C1 segment of cervical spinal cord (tissue), 14 donors: ENCODE results near the gene SEMA3F.
A peak's percentile ranks its signal among the peaks of the same experiment; 100 is the strongest.

ENCODE experiments used
- DNase-seq, 14 donors: peaks; one replicate each; lab custom pipeline; 2025; lab: John Stamatoyannopoulos, UW

The SEMA3F gene

DNA sequence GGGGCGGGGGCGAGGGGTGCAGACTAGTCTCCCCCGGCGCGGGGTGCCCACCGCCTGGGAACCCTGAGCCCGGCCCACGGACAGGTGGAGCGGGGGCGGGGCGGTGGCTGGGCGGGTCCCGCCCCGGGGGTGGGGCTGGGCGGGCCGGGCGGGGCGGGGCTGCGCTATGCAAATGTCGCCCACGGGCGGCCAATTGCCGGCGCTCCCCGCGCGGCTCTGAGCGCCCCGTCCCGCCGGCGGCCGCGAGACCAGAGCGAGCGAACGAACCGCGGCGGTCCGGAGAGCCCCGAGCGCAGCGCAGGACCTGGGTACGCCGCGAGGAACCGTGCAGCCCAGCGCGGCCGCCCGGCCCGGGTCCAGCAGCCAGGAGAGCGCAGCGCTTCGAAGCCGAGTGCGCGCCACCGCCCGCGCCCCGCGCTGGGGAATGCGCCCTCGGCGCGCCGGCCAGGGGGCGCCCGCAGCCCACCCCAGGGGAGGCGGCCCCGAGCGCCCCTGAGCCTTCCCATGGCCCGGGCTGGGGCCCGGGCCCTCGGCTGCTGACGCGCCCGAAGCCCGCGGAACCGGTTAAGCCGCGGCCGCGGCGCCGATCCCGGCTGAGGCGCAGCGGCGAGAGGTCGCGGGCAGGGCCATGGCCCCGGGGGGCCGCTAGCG lies at the start of gene SEMA3F:
Gene SEMA3F, plus strand, starts transcription at position 485 of the 651 bp plus-strand sequence. CDS start 4,299 bp downstream, outside the sequence.
- DNase-seq, result peak in 2 of 14 donors; percentile 17 to 56

DNA sequence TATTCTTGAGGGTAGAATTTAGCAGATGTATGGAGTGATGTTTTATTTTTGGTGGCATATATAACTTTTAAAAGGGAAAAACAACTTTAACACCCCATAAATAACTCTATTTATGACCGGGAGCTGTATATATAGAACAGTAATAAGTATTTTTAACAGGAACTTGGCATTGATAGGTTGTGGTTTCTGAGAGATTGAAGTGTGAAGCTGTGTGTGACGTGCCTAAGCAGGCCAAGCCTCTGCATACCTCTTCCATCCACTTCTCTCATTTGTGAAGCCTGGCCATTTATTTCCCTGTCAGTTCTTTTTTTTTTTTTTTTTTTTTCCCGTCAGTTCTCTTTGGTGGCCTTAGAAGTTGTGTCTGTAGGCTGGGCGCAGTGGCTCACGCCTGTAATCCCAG lies 43.4 kb upstream of the SEMA3F start:
- DNase-seq, result no peak

DNA sequence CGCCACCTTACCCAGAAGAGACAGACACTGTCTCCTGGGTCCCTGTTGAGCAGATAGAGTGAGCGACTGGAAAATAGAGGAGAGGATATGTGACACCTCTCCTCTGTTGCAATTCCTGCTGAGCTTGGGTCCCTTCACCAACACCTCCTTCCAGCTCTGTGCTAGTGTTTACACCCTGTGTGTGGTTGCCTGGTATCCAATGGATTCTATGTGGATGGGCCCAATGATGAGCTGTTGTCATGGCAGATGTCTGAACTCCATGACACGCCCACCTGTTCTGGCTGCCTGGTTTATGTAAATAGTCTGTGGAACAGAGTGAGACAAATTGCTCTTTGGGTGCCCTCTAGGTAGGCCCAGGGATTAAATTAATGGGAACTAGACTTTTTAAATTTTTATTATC lies 42.7 kb upstream of the SEMA3F start:
- DNase-seq, result no peak

DNA sequence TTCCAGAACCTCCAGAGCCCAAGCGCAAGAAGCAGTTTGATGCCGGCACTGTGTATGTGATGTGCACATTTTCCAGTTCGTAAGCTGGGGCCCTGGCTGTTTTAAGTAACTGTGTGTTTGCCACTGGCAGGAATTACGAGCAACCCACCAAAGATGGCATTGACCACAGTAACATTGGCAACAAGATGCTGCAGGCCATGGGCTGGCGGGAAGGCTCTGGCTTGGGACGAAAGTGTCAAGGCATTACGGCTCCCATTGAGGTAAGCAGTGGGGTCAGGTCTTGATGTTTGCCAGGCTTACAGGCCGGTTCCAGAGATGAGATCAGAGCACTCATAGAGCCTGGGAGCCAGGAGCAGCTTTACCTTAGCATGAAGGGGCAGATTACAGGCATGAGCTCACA lies 38.0 kb upstream of the SEMA3F start:
- no peak for DNase-seq

DNA sequence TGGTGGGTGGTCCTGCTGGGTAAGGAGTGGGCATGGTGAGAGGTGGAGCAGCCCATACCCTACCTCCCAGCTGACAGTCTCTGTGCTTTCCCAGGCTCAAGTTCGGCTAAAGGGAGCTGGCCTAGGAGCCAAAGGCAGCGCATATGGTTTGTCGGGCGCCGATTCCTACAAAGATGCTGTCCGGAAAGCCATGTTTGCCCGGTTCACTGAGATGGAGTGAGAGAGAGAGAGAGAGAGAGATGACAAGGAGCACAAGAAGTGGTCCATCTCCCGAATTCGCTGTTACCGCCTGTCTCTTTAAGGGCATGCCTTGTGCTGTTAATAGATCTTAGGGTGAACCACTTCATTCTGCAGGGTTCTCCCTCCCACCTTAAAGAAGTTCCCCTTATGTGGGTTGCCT lies 36.9 kb upstream of the SEMA3F start:
- DNase-seq, result no peak

GRCh38 chr3:50119786-50120185 lies 35.3 kb upstream of the SEMA3F start:
- no peak for DNase-seq

GRCh38 chr3:50120364-50121071 lies 34.6 kb upstream of the SEMA3F start:
- DNase-seq, result no peak

GRCh38 chr3:50121072-50122032 lies 33.8 kb upstream of the SEMA3F start:
- DNase-seq, result peak in 10 of 14 donors; percentile 19 to 66 (median 32)

- DNase-seq, result no peak
Observed at GRCh38 chr3:50122071-50122470, 33.1 kb upstream of the SEMA3F start.

DNA sequence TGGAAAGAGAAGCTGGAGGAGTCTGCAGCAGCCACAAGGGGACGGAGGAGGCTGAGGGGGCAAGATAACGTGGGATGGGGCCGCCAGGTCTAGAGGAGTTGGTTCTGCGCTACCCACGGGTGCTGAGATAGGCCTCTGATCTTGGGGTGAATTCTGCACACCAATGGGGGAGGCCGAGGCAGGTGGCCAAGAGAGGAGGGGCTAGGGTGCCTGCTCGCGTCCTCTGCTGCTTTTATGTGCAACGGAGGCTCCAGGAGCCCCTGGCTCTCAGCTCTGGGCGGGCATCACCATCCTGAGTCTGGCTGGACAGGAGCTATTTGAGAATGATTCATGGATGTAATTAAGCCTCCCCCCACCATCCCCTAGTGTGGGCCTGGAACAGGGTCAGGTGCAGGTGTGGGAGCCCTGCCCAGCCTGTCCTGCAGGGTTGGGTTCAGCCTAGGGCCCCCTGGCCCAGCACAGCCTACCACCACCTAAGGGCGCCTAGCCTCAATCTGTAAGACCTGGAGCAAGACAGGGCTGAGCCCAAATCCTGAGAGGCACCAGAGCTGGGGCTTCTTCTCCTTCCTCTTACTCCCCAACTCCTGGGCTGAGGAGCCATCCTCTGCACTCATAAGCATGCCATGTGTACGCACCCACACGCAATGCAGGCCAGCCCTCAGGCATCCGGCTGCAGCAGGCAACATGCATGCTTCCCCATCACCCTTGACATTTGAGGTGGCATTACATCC lies 32.3 kb upstream of the SEMA3F start:
- no peak for DNase-seq

DNA sequence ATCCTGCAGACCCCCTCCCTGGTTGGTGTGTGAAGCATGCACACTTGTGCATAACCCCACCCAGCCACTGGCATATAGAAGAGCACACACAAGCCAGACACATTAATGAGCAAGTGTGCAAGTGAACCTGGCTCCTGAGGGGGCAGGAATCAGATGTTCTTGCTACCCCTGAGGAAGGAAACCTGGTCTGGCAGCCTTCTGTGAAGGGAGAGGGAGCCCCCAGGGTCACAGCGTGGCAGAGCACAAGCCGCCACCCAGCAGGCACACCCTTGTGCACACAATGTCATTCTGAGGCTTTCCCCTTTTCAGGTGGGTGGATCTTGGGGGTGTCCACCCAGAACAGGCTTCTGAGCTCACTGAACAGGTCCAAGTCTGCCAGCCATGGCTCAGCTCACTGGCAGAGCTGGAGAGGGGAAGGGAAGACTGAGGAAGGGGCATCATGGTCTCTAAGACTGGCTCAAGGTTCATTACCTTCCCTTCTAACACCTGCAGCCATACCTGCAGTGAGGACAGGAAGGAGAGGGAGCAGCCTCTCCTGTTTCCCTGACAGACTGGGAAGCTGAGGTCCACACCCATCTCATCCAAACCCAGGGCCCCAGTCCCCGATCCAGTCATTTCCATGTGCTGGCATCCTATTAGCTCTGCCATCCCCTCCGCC lies 31.6 kb upstream of the SEMA3F start:
- no peak for DNase-seq

- DNase-seq, result no peak
Observed at GRCh38 chr3:50124052-50124799, 30.9 kb upstream of the SEMA3F start.

- DNase-seq, result no peak
Observed at GRCh38 chr3:50124800-50125178, 30.3 kb upstream of the SEMA3F start.

DNA sequence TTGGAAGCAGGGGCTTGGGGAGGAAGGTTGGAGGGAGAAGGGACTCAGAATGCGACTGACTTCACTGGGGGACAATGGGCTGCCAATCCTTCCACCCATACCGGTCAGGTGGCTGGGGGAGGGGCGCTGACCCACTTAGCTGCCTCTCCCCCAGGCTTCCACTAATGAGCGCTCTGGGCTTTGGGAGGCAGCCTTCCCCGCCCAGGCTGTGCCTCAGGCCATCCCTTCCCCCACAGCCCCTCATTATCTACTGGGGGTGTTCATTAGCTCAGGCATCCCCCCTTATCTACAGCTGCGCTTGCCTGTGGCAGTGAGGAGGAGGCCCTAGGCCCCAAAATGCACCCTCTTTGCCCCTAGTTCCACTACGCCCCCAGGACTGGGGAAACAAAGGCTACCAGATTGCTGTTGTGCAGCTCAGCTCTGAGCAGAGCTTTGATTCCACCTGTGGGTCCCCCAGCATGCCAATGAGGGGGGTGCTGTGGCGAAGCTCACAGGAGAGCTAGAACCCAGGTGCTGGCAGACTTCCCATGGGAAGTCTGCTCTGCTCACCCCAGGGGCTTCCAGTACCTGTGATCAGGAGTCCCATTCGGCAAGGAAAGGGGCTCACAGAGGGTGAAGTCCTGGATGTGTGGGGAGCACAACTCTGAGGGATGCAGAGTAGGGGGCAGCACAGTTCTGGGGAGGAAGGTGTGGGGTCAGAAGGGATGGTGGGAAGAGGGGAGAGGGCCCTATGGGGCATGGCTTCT lies 29.4 kb upstream of the SEMA3F start:
- DNase-seq, result peak in 1 of 14 donors; percentile 7

GRCh38 chr3:50126287-50127211 lies 28.6 kb upstream of the SEMA3F start:
- DNase-seq, result no peak

DNA sequence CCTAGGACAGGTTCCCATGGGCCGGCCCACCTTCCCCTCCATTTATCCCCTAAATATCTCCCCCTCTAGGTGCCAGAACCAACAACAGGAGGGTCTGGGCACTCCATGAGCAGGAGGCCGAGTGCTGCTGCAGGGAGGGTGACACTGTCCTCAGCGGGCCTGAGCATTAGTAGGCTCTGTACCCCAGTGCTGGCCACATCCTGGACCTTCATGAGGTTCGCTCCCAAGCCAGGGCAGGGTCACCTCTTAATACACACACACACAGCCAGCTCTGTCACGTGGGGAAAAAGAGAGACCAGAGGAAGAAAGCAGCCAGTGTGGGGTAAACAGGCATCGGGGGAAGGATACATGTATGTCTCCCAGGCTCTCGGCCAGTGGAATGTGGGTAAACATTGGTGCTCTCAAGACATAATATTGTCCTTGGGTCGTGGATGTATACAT lies 27.9 kb upstream of the SEMA3F start:
- DNase-seq, result no peak

- DNase-seq, result no peak
Observed at GRCh38 chr3:50128001-50128400, 27.1 kb upstream of the SEMA3F start.

DNA sequence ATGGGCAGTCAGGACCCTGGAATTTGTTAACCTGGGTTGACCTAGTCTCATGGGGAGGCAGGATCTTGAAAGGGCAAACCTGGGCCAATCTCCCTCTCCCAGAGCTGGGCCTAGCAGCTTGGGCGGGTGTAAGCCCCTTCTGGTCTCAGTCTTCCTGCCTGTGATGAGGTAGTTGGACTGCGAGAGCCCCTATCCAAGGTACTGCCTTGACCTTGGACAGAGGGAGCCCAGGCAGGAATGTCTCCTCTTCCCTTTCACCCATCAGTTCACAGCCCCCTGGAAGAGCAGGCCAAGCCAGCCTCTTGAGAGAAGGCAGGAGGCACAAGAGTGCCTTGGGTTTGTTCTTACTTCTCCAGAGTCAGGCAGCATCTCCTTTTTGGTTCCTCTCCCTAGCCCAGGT lies 24.7 kb upstream of the SEMA3F start:
- DNase-seq, result no peak
